ENCODE data around the gene MRPL50.

MRPL50 gene

GRCh38 chr9:101383361-101383760, 15.1 kb downstream of the MRPL50 start:
- Histone ChIP-seq H3K36me3 (ENCODE audit: control insufficient read depth in 2 of 2, insufficient read depth in 1 of 2, low read length in 2 of 2) (peaks cover 0 to 6% of the 10 kb centered on the region in 2 experiments; a peak in 1 of 3 replicates), H3K9me3 (ENCODE audit: control insufficient read depth, insufficient read depth, low read depth, low read length) (no peaks in the 10 kb centered on the region), H3K4me1 (ENCODE audit: control insufficient read depth, insufficient read depth, low read length) (no peaks in the 10 kb centered on the region), H3K4me3 (ENCODE audit: low read depth, low read length) (no peak overlapping the region), H3K27ac (ENCODE audit: extremely low read depth, low read depth, low read length) (no peak overlapping the region)
- ChIA-PET POLR2A (no interaction called here), CTCF (interaction anchor here (0.6 kb wide), 1 partner anchor 212 kb away, joined by 3 read pairs; the partner anchor contains the start of gene PPP3R2)
- TF ChIP-seq ZNF585B (tag by site-specific recombination; IDR thresholded peaks at IDR 0.05) = no peak
- TF ChIP-seq ZNF133 (tag by site-specific recombination; IDR thresholded peaks at IDR 0.05) = no peak
- TF ChIP-seq ZNF202 (tag by site-specific recombination; IDR thresholded peaks at IDR 0.05; ENCODE audit: borderline replicate concordance) = no peak
- no peak for TF ChIP-seq ZNF677 (tag by site-specific recombination; IDR thresholded peaks at IDR 0.05)
- TF ChIP-seq, protein P1, sequence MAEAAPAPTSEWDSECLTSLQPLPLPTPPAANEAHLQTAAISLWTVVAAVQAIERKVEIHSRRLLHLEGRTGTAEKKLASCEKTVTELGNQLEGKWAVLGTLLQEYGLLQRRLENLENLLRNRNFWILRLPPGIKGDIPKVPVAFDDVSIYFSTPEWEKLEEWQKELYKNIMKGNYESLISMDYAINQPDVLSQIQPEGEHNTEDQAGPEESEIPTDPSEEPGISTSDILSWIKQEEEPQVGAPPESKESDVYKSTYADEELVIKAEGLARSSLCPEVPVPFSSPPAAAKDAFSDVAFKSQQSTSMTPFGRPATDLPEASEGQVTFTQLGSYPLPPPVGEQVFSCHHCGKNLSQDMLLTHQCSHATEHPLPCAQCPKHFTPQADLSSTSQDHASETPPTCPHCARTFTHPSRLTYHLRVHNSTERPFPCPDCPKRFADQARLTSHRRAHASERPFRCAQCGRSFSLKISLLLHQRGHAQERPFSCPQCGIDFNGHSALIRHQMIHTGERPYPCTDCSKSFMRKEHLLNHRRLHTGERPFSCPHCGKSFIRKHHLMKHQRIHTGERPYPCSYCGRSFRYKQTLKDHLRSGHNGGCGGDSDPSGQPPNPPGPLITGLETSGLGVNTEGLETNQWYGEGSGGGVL (tag by site-specific recombination; IDR thresholded peaks at IDR 0.05) = no peak
- TF ChIP-seq, protein P2, sequence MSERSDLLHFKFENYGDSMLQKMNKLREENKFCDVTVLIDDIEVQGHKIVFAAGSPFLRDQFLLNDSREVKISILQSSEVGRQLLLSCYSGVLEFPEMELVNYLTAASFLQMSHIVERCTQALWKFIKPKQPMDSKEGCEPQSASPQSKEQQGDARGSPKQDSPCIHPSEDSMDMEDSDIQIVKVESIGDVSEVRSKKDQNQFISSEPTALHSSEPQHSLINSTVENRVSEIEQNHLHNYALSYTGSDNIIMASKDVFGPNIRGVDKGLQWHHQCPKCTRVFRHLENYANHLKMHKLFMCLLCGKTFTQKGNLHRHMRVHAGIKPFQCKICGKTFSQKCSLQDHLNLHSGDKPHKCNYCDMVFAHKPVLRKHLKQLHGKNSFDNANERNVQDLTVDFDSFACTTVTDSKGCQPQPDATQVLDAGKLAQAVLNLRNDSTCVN (tag by site-specific recombination; optimal IDR thresholded peaks at IDR 0.05) = no peak
- TF ChIP-seq ZNF660 (tag by site-specific recombination; IDR thresholded peaks at IDR 0.05) = no peak
- no peak for TF ChIP-seq ZNF184 (tag by site-specific recombination; IDR thresholded peaks at IDR 0.05)
- no peak for TF ChIP-seq ZFP37 (tag by site-specific recombination; IDR thresholded peaks at IDR 0.05)
- no peak for TF ChIP-seq ZNF692 (tag by site-specific recombination; IDR thresholded peaks at IDR 0.05)
- TF ChIP-seq HOXD13 (CRISPR knock-in tag; IDR thresholded peaks at IDR 0.05; ENCODE audit: borderline replicate concordance) = no peak
- no peak for TF ChIP-seq ZNF560 (tag by site-specific recombination; IDR thresholded peaks at IDR 0.05; ENCODE audit: borderline replicate concordance)
- no peak for TF ChIP-seq ZNF488 (tag by site-specific recombination; IDR thresholded peaks at IDR 0.05)
- TF ChIP-seq, protein P3, sequence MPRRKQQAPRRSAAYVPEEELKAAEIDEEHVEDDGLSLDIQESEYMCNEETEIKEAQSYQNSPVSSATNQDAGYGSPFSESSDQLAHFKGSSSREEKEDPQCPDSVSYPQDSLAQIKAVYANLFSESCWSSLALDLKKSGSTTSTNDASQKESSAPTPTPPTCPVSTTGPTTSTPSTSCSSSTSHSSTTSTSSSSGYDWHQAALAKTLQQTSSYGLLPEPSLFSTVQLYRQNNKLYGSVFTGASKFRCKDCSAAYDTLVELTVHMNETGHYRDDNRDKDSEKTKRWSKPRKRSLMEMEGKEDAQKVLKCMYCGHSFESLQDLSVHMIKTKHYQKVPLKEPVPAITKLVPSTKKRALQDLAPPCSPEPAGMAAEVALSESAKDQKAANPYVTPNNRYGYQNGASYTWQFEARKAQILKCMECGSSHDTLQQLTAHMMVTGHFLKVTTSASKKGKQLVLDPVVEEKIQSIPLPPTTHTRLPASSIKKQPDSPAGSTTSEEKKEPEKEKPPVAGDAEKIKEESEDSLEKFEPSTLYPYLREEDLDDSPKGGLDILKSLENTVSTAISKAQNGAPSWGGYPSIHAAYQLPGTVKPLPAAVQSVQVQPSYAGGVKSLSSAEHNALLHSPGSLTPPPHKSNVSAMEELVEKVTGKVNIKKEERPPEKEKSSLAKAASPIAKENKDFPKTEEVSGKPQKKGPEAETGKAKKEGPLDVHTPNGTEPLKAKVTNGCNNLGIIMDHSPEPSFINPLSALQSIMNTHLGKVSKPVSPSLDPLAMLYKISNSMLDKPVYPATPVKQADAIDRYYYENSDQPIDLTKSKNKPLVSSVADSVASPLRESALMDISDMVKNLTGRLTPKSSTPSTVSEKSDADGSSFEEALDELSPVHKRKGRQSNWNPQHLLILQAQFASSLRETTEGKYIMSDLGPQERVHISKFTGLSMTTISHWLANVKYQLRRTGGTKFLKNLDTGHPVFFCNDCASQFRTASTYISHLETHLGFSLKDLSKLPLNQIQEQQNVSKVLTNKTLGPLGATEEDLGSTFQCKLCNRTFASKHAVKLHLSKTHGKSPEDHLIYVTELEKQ (tag by site-specific recombination; IDR thresholded peaks at IDR 0.05; ENCODE audit: borderline replicate concordance) = no peak
- no peak for TF ChIP-seq ZNF670 (tag by site-specific recombination; IDR thresholded peaks at IDR 0.05; ENCODE audit: low read depth)
- no peak for TF ChIP-seq YY2 (tag by site-specific recombination; IDR thresholded peaks at IDR 0.05)
- no peak for TF ChIP-seq ZNF561 (tag by site-specific recombination; IDR thresholded peaks at IDR 0.05; ENCODE audit: borderline replicate concordance)
- TF ChIP-seq TRIM28 (IDR thresholded peaks at IDR 0.05; ENCODE audit: borderline replicate concordance, low read length) = no peak
- no peak for TF ChIP-seq ZNF23 (tag by site-specific recombination; IDR thresholded peaks at IDR 0.05; ENCODE audit: borderline replicate concordance)
- no peak for TF ChIP-seq ZEB2 (tag by site-specific recombination; IDR thresholded peaks at IDR 0.05)

Measured in HEK293 (cell line).